Measurements from ENCODE around the gene CYP8B1.

Gene CYP8B1, protein sequence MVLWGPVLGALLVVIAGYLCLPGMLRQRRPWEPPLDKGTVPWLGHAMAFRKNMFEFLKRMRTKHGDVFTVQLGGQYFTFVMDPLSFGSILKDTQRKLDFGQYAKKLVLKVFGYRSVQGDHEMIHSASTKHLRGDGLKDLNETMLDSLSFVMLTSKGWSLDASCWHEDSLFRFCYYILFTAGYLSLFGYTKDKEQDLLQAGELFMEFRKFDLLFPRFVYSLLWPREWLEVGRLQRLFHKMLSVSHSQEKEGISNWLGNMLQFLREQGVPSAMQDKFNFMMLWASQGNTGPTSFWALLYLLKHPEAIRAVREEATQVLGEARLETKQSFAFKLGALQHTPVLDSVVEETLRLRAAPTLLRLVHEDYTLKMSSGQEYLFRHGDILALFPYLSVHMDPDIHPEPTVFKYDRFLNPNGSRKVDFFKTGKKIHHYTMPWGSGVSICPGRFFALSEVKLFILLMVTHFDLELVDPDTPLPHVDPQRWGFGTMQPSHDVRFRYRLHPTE

DNA sequence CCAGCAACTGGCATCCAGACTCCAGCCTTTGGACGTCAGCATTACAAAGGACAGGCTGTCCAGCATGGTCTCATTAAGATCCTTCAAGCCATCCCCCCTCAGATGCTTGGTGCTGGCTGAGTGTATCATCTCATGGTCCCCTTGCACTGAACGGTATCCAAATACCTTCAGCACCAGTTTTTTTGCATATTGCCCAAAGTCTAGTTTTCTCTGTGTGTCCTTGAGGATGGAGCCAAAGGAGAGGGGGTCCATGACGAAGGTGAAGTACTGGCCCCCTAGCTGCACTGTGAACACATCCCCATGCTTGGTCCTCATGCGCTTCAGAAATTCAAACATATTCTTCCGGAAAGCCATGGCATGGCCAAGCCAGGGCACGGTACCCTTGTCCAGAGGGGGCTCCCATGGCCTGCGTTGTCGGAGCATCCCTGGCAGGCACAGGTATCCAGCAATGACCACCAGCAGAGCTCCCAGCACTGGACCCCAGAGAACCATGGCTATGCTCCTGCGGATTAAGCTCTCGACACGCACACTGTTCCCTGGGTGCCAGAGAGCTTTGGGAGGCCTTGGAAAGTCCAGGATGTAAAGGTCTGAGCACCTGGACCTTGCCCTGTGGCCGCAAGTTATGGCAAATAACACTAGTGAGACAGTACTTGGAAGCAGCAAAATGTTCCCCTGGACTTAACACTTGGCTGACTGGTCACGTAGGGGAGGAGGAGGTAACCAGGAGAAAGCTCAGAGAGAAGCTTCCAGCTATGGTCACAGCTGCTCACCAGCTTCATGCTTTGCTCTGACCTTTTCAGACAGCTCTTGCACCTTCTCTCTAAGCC lies at the start of gene CYP8B1:
CYP8B1 (minus strand) TSS at position 555 of the 827 bp plus-strand sequence; CDS start at position 492, 63 bp downstream.
- Mint-ChIP-seq H3K27me3 (no peaks in the 10 kb centered on the region), H3K4me3 (no peak within 1 kb of the TSS), H3K36me3 (no peaks in the 10 kb centered on the region), H3K27ac (no peak within 1 kb of the TSS), H3K9me3 (ENCODE audit: low read depth) (no peaks in the 10 kb centered on the region), H3K4me1 (ENCODE audit: low read depth) (no peaks in the 10 kb centered on the region)

DNA sequence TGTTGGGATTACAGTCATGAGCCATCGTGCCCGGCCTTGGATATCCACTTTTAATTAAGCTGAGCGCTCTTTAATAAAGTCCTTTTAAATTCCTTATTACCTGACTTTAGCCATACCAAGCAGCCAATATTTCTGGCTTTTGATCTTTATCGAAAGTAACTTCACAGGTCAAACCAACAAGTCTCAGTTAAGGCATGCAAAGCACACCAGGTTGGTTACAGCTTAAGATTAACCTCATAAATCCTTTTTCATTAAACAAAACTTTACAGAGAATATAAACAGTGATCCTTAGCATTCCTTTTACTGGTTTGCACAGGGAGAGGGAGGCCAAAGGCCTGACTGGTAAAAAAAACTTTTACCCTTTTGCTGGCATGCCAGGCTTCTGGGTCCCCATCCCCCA lies 47.9 kb upstream of the CYP8B1 start:
- Mint-ChIP-seq H3K27ac (no peak overlapping the region), H3K4me1 (ENCODE audit: low read depth) (peaks cover 15% of the 10 kb centered on the region)

DNA sequence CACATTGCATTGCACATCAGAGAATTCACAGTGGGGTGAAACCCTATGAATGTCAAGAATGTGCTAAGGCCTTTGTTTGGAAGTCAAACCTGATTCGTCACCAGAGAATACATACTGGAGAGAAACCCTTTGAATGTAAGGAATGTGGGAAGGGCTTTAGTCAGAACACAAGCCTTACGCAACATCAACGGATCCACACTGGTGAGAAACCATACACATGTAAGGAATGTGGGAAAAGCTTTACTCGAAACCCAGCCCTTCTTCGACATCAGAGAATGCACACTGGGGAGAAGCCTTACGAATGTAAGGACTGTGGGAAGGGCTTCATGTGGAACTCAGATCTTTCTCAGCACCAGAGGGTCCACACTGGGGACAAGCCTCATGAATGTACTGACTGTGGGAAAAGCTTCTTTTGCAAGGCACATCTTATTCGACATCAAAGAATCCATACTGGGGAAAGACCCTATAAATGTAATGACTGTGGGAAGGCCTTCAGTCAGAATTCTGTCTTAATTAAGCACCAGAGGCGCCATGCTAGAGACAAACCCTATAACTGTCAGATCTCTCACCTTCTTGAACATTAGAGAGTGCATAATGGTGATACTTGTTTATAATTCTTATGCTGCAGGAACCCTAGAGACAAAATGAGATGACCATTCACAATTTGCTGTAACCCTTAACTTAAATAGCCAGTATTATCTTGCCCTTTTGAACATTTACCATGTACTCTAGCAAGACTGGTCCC lies 39.3 kb upstream of the CYP8B1 start:
- H3K27me3 Mint-ChIP-seq = no peaks in the 10 kb centered on the region
- H3K36me3 Mint-ChIP-seq = peaks cover 53% of the 10 kb centered on the region
- H3K4me3 Mint-ChIP-seq = no peak overlapping the region
- peaks cover 46% of the 10 kb centered on the region for H3K9me3 Mint-ChIP-seq (ENCODE audit: low read depth)
- H3K4me1 Mint-ChIP-seq (ENCODE audit: low read depth) = no peaks in the 10 kb centered on the region
- no peak overlapping the region for H3K27ac Mint-ChIP-seq

More for the DNA sequence above, 47.9 kb upstream of the CYP8B1 start:
- H3K36me3 Mint-ChIP-seq = peaks cover 2% of the 10 kb centered on the region
- peaks cover 13% of the 10 kb centered on the region for H3K9me3 Mint-ChIP-seq (ENCODE audit: low read depth)
- H3K27me3 Mint-ChIP-seq = no peaks in the 10 kb centered on the region
- H3K4me3 Mint-ChIP-seq = no peak overlapping the region

DNA sequence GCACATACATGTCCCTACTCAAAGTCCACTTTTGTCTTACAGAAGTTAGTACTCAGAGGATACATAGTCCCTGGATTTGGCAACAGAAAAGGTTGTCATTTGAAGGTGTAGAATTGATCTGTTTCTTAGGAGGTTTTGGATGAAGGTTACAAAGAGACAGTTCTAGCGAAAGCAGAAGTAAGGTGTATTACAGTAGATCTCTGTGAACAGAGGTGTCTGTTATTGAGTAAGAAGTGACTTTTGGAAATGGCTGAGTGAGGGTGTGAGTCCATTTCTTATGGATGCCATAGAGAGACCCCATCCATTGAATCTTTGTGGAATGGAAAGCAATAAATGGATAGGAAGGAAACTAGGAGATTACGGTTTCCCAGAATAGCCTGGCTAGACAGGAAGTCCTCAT lies 35.9 kb upstream of the CYP8B1 start:
- peaks cover 37% of the 10 kb centered on the region for H3K9me3 Mint-ChIP-seq (ENCODE audit: low read depth)
- peaks cover 47% of the 10 kb centered on the region for H3K36me3 Mint-ChIP-seq
- H3K27ac Mint-ChIP-seq = no peak overlapping the region
- peaks cover 10% of the 10 kb centered on the region for H3K4me1 Mint-ChIP-seq (ENCODE audit: low read depth)
- no peaks in the 10 kb centered on the region for H3K27me3 Mint-ChIP-seq
- no peak overlapping the region for H3K4me3 Mint-ChIP-seq

DNA sequence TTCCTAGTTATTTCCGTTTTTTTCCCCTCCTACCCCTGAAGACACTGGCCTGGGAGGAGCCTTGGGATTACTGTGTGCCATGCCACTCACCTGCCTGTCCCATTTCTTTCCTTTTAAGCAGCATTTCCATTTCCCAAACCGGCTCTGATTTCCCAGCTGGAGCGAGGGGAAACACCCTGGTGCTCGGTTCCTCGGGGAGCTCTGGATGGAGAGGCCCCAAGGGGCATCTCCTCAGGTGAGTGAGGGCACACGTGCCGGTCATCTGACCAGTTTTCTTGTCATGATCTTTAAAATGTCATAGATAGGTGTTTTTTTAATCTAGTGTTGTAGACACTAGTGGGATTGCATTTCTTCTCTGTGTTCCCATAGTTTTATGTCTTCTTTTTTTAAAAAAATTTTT lies 33.0 kb upstream of the CYP8B1 start:
- peaks cover 19% of the 10 kb centered on the region for H3K9me3 Mint-ChIP-seq (ENCODE audit: low read depth)
- H3K36me3 Mint-ChIP-seq = peaks cover 27% of the 10 kb centered on the region
- H3K4me1 Mint-ChIP-seq (ENCODE audit: low read depth) = peaks cover 20% of the 10 kb centered on the region
- H3K27ac Mint-ChIP-seq = no peak overlapping the region
- no peak overlapping the region for H3K4me3 Mint-ChIP-seq
- H3K27me3 Mint-ChIP-seq = no peaks in the 10 kb centered on the region

DNA sequence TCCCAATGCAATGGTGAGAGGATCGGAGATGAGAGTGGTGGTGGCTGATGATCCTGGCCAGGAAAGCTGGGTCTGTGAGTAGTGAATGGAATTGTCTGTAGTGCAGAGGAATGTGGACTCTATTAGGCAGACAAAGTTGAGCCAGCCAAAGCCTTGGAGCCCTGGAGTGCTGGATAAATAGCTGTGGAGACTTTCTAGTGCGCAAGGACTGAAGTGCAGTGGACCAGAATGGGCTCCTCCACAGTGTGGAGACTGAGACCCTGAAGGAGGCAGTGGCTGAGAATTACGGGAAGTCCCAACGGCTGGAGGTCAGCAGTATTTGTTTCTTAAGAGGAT lies 31.1 kb upstream of the CYP8B1 start:
- Mint-ChIP-seq H3K27me3 (no peaks in the 10 kb centered on the region), H3K4me1 (ENCODE audit: low read depth) (peaks cover 20% of the 10 kb centered on the region), H3K36me3 (peaks cover 23% of the 10 kb centered on the region), H3K4me3 (peak overlapping the region; percentile 81), H3K27ac (peak overlapping the region; percentile 55), H3K9me3 (ENCODE audit: low read depth) (peaks cover 12% of the 10 kb centered on the region)

DNA sequence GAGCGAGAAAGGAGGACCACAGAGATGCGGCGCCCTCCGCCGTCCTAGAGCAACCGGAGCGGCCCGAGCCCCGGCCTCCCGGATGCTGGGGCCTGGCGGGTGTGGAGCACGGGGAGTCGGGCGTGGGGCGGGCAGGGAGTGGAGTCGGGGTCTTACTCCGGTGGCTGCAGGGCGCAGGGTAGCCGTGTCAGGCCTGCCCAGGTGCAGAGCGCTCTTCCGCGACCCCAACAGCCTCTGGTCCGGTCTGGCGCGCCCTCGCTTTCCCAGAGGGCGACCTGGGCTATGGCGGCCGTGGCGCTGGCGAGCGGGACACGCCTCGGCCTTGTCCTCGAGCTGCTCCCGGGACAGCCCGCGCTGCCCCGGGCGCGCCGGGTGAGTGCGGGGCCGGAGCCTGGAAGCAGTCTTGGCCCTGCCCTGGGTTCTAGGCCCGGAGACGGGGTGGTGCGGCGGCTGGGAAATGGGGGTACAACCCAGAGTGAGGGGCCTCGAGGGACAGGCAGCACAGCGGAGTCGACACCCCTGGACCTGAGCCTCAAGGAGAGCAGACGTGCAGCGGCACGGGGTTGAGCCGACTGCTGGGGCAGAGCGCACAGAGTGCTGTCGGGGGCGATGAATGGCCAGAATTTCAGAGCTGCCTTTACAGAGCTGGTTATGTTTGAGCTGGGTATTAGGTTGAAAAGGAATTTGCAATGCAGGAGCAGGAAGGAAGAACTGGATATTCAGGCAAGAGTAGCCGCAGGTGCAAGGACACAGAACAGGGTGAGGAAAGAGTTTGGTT lies 30.6 kb upstream of the CYP8B1 start, which contains the start of gene ZNF662:
ZNF662 (plus strand) TSS at position 73 of the 778 bp plus-strand sequence. CDS start 1,973 bp downstream, outside the sequence.
- Mint-ChIP-seq H3K4me1 (ENCODE audit: low read depth) (peaks cover 20% of the 10 kb centered on the region), H3K4me3 (peak within 1 kb of the TSS; percentile 81), H3K27me3 (no peaks in the 10 kb centered on the region), H3K36me3 (peaks cover 18% of the 10 kb centered on the region), H3K9me3 (ENCODE audit: low read depth) (peaks cover 8% of the 10 kb centered on the region), H3K27ac (peak within 1 kb of the TSS; percentile 77)

DNA sequence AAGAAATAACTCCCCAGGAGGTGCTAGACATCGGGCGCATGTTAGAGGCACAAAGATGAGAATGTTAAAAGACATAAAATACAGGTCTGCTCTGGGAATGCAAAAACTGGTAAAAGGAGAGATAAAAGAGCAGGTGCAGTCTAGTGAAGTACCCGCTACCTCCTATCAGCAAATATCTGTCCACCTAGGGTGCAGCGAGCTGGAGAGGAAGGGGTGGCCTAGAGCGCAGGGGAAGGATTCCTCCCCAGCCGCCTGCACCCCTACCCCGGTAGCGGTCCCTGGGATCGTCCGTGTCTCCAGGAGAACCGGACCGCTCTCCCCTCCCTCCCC lies 30.0 kb upstream of the CYP8B1 start:
- Mint-ChIP-seq H3K36me3 (peaks cover 13% of the 10 kb centered on the region), H3K27me3 (no peaks in the 10 kb centered on the region), H3K9me3 (ENCODE audit: low read depth) (peaks cover 5% of the 10 kb centered on the region), H3K27ac (peak overlapping the region; percentile 77), H3K4me3 (peak overlapping the region; percentile 81), H3K4me1 (ENCODE audit: low read depth) (peaks cover 20% of the 10 kb centered on the region)

DNA sequence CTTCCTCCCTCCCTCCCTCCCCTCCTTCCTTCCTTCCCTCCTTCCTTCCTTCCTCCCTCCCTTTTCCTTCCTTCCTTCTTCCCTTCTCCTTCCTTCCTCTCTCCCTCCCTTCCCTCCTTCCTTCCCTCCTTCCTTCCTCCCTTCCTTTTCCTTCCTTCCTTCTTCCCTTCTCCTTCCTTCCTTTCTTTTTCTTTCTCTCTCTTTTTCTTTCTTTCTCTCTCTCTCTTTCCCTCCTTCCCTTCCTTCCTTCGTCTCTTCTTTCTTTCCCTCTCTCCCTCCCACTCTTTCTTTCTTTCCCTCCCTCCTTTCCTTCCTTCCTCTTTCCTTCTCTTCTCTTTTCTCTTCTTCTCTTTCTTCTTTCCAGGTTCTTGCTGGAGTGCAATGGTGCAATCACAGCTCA lies 28.4 kb upstream of the CYP8B1 start:
- peaks cover 8% of the 10 kb centered on the region for H3K36me3 Mint-ChIP-seq
- H3K4me3 Mint-ChIP-seq = no peak overlapping the region
- H3K27me3 Mint-ChIP-seq = no peaks in the 10 kb centered on the region
- no peak overlapping the region for H3K27ac Mint-ChIP-seq
- H3K4me1 Mint-ChIP-seq (ENCODE audit: low read depth) = peaks cover 20% of the 10 kb centered on the region
- no peaks in the 10 kb centered on the region for H3K9me3 Mint-ChIP-seq (ENCODE audit: low read depth)

DNA sequence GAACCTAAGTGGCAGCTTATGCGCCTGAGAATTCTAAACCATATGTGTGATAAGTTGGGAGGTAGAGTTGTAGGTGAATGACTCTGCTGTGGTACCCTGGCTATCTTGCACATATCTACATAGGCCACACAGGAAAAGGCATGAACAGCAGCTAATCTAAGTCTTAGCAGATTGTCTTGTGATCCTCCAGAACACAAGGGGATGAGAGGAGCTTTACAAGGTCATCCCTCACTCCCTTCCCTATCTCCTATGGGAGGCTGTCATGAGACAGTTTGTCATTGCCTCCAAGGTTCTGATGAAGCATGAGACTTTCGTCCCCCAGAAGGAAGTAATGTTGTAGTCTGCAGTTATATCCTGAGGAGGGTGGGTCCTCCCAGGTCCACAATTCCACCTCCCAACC lies 26.6 kb upstream of the CYP8B1 start:
- Mint-ChIP-seq H3K27ac (no peak overlapping the region), H3K4me1 (ENCODE audit: low read depth) (peaks cover 17% of the 10 kb centered on the region), H3K9me3 (ENCODE audit: low read depth) (no peaks in the 10 kb centered on the region), H3K4me3 (no peak overlapping the region), H3K36me3 (peaks cover 4% of the 10 kb centered on the region), H3K27me3 (no peaks in the 10 kb centered on the region)

DNA sequence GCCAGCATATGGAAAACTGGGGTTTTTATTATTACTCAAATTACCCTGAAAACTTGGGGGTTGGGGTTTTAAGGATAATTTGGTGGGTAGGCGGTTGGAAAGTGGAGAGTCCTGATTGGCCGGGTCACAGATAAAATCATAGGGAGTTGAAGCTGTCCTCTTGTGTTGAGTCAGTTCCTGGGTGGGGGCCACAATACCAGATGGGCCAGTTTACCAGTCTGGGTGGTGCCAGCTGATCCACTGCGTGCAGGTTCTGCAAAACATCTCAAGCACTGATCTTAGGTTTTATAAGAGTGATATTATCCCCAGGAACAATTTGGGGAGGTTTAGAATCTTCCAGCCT lies 25.4 kb upstream of the CYP8B1 start:
- Mint-ChIP-seq H3K4me1 (ENCODE audit: low read depth) (peaks cover 8% of the 10 kb centered on the region), H3K4me3 (no peak overlapping the region), H3K27me3 (no peaks in the 10 kb centered on the region), H3K9me3 (ENCODE audit: low read depth) (no peaks in the 10 kb centered on the region), H3K36me3 (peaks cover 4% of the 10 kb centered on the region), H3K27ac (no peak overlapping the region)

DNA sequence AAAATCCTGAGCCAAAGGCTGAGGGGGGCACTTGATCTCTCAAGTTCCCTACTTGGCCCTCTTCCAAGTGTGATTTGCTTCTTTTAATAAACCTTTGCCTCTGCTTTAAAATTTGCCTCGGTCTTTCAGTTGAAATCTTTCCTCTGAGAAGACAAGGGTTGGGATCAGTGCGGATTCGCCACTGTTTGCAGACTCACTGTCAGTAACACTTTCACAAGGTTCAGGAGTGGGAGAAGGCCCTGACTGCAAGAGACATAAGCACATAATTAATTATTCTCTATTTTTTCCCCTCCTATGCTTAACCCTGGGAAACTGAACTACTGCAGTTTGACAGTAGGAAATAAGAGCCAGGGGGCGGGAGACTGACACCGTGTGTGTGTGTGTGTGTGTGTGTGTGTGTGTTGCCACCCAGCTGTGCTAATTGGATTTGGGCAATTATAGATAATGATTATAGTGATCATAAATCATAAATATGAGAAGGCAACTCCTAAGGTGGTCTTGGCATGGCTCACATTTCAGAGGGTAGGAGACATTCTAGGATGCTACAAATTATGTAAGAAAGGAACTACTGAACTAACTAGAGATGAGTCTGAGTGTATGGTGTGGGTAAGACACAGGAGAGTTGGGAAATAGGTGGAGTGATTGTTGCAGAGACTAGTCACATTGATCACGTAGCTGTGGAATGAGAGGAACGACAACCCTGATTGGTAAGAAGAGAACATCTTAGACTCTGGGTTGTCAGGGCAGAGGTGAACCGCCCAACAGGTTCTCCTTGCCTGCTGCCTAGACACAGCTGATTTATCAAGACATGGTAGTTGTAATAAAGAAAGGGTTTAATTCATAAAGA lies 24.8 kb upstream of the CYP8B1 start:
- Mint-ChIP-seq H3K27ac (no peak overlapping the region), H3K4me3 (no peak overlapping the region), H3K27me3 (no peaks in the 10 kb centered on the region), H3K4me1 (ENCODE audit: low read depth) (peaks cover 2% of the 10 kb centered on the region), H3K36me3 (peaks cover 4% of the 10 kb centered on the region), H3K9me3 (ENCODE audit: low read depth) (no peaks in the 10 kb centered on the region)

DNA sequence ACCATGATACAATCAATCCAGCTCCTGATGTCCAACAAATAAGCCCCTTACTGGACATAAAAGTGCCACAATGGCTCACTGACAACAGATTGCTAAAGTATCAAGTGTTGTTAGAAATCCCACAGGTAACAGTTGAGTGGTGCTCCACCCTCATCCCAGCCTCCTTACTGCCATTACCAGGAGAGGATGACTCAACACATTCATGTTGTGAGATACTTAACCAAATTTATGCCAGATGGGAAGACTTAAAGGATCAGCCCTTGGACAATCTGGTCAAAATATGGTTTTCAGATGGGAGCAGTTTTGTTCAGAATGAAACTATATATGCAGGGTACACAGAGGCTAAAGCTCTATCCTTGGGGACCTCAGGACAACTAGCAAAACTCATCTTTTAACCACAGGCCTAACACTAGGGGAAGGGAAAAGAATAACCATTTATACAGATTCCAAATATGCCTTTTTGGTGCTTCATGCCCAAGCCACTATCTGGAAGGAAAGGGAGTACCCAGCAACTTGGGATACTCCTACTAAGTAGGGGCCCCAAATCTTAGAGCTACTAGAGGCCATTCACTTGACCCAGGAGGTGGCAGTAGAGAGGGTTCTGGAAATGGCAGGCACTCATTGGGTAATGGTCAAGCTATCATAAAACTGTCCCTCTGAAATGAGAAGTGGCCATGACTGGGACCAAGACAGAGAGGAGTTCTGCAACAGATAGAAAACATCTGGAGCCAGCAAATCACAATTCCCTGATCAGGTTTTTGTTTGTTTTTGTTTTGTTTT lies 23.4 kb upstream of the CYP8B1 start:
- Mint-ChIP-seq H3K36me3 (peaks cover 4% of the 10 kb centered on the region), H3K27ac (no peak overlapping the region), H3K4me3 (no peak overlapping the region), H3K4me1 (ENCODE audit: low read depth) (no peaks in the 10 kb centered on the region), H3K9me3 (ENCODE audit: low read depth) (no peaks in the 10 kb centered on the region), H3K27me3 (no peaks in the 10 kb centered on the region)

Data from activated naive CD8-positive, alpha-beta T cell (primary cell).